GM19035 (cell line): ENCODE data around the gene ZGRF1.
"Not testable (repeated sequence)": the region's sequence is repeated elsewhere in the genome, so short reads cannot be mapped to it uniquely, and the experiment has no call there.

ENCODE experiments used
- ATAC-seq: cut with Tn5 transposase; IDR thresholded peaks from one replicate; pipeline ENCODE4 v1.9.1; 2021; ENCODE audit not compliant: unreplicated experiment

ZGRF1 gene

GRCh38 chr4:112517911-112518310 is 118.8 kb downstream of the ZGRF1 start:
- no peak for ATAC-seq

- ATAC-seq, result peak; percentile 26
Measured at GRCh38 chr4:112517067-112517634, 119.6 kb downstream of the ZGRF1 start.

- peak; percentile 30 for ATAC-seq
Measured at GRCh38 chr4:112516471-112517066, 120.1 kb downstream of the ZGRF1 start.

- no peak for ATAC-seq
Measured at GRCh38 chr4:112516066-112516470, 120.6 kb downstream of the ZGRF1 start, which contains the start of gene NEUROG2. Gene NEUROG2, minus strand, starts transcription at chr4:112516180. Its CDS starts 705 bp downstream, at chr4:112515475.

GRCh38 chr4:112515198-112516065 is 121.3 kb downstream of the ZGRF1 start:
- peak; percentile 45 for ATAC-seq

GRCh38 chr4:112514647-112515197 is 122.0 kb downstream of the ZGRF1 start:
- ATAC-seq, result peak; percentile 10

- peak; percentile 3 for ATAC-seq
Measured at GRCh38 chr4:112513971-112514646, 122.6 kb downstream of the ZGRF1 start.

- no peak for ATAC-seq
Measured at GRCh38 chr4:112511803-112512118, 124.9 kb downstream of the ZGRF1 start.

GRCh38 chr4:112511093-112511802 is 125.5 kb downstream of the ZGRF1 start:
- ATAC-seq, result no peak

GRCh38 chr4:112510291-112511092 is 126.2 kb downstream of the ZGRF1 start:
- ATAC-seq, result no peak

- ATAC-seq, result no peak
Measured at GRCh38 chr4:112509243-112510141, 127.2 kb downstream of the ZGRF1 start.

GRCh38 chr4:112508356-112508755 is 128.4 kb downstream of the ZGRF1 start:
- ATAC-seq, result no peak

- no peak for ATAC-seq
Measured at GRCh38 chr4:112504807-112505206, 131.9 kb downstream of the ZGRF1 start.

GRCh38 chr4:112502871-112503270 is 133.8 kb downstream of the ZGRF1 start:
- no peak for ATAC-seq

- ATAC-seq, result no peak
Measured at GRCh38 chr4:112492321-112492720, 144.4 kb downstream of the ZGRF1 start.

GRCh38 chr4:112490808-112491207 is 145.9 kb downstream of the ZGRF1 start:
- ATAC-seq, result not testable (repeated sequence)
